Left renal pelvis (tissue), 4 donors: ENCODE results near the gene RAB10. TPM values are rescaled to one million over a fixed set of nuclear protein-coding genes. Genes with fewer than 3 reads are reported as not detected.
"Not testable (repeated sequence)": the region's sequence is repeated elsewhere in the genome, so short reads cannot be mapped to it uniquely, and the experiment has no call there.

Source experiments
- DNase-seq, 4 donors: peaks; one replicate each; pipeline ENCODE4 v3.0.0-alpha.2; 2013; ENCODE audit warnings: low read depth in 4 of 4, low spot score in 3 of 4
- polyA plus RNA-seq, 4 donors: library from polyadenylated mRNA; unstranded; fragments of 120-200 nt; gene quantifications; one replicate each; pipeline ENCODE4 v1.2.1, GENCODE V29; 2013; ENCODE audit not compliant: insufficient read length in 4 of 4

The RAB10 gene
- polyA plus RNA-seq, 4 donors, result 111 to 168 (median 144) TPM

GRCh38 chr2:26016012-26016705 is 17.7 kb upstream of the RAB10 start:
- DNase-seq, result no peak

- not testable (repeated sequence) for DNase-seq
Observed at GRCh38 chr2:26016706-26017045, 17.2 kb upstream of the RAB10 start.

GRCh38 chr2:26017464-26018183 is 16.3 kb upstream of the RAB10 start:
- no peak for DNase-seq

- DNase-seq, result no peak
Observed at GRCh38 chr2:26018184-26019055, 15.5 kb upstream of the RAB10 start.

GRCh38 chr2:26020231-26020640 is 13.6 kb upstream of the RAB10 start:
- DNase-seq, result no peak

- no peak for DNase-seq
Observed at GRCh38 chr2:26024260-26024659, 9.6 kb upstream of the RAB10 start.

GRCh38 chr2:26025509-26025908 is 8.4 kb upstream of the RAB10 start:
- no peak for DNase-seq

- DNase-seq, result not testable (repeated sequence)
Observed at GRCh38 chr2:26028083-26028482, 5.8 kb upstream of the RAB10 start.

GRCh38 chr2:26032586-26033269 is 1.2 kb upstream of the RAB10 start:
- not testable (repeated sequence) for DNase-seq

- DNase-seq, result peak; percentile 46 to 77 (median 76)
Observed at GRCh38 chr2:26033270-26033817, 540 bp upstream of the RAB10 start.

GRCh38 chr2:26034637-26034992 is 731 bp downstream of the RAB10 start:
- no peak for DNase-seq

GRCh38 chr2:26035090-26035743 is 1.3 kb downstream of the RAB10 start:
- DNase-seq, result no peak

- no peak for DNase-seq
Observed at GRCh38 chr2:26039603-26040323, 5.9 kb downstream of the RAB10 start.

- DNase-seq, result no peak
Observed at GRCh38 chr2:26043109-26043508, 9.2 kb downstream of the RAB10 start.

GRCh38 chr2:26043862-26044696 is 10.2 kb downstream of the RAB10 start:
- no peak for DNase-seq

- no peak for DNase-seq
Observed at GRCh38 chr2:26048791-26049190, 14.9 kb downstream of the RAB10 start.

GRCh38 chr2:26049641-26050040 is 15.8 kb downstream of the RAB10 start:
- no peak for DNase-seq

GRCh38 chr2:26052740-26053139 is 18.9 kb downstream of the RAB10 start:
- DNase-seq, result no peak
